Motor neuron (in vitro differentiated cells): ENCODE results near the gene DNAJB11. TPM values are rescaled to one million over a fixed set of nuclear protein-coding genes. Genes with fewer than 3 reads are reported as not detected.

Experiments used
- ATAC-seq, 8 experiments: fragments of 200-7000 bp; cut with Tn5 transposase; replicated peaks in 6 of 8; 2 replicates each; pipeline ENCODE4 v1.8.0; 2021; ENCODE audit warnings: mild to moderate bottlenecking in 8 of 8, moderate library complexity in 8 of 8
- H3K27ac ChIP-seq, 2 donors: fragments of 250-450 bp; sonication (Bioruptor Pico); 2 replicates each; pipeline ENCODE4 v1.9.0; 2021; ENCODE audit warnings: antibody characterized with exemption in 2 of 2, mild to moderate bottlenecking in 2 of 2, moderate library complexity in 1 of 2
- H3K4me1 ChIP-seq, 2 donors: fragments of 250-450 bp; sonication (Bioruptor Pico); replicated peaks in 1 of 2; 2 replicates each; pipeline ENCODE4 v1.6.1; 2021; ENCODE audit warnings: antibody characterized with exemption in 2 of 2, mild to moderate bottlenecking in 2 of 2, moderate library complexity in 1 of 2
- H3K4me3 ChIP-seq, 5 donors: fragments of 250-450 bp; sonication (Bioruptor Pico); 2 replicates each; pipeline ENCODE4 v1.9.0; 2021; ENCODE audit warnings: antibody characterized with exemption in 5 of 5, mild to moderate bottlenecking in 5 of 5, moderate library complexity in 4 of 5
- WGBS, 10 experiments: fragments of 450-650 bp; shearing (Covaris generic); methylation state at CpG; one replicate each; pipeline ENCODE4 v1.0.0; 2022; 5-methylcytosine and 5-hydroxymethylcytosine counted together
- in situ Hi-C, 9 experiments: fragments of 400-800 bp; cut with MboI; loops; one replicate each; pipeline ENCODE4 v1.15.0; 2021; ENCODE audit warnings: low sequenced_read_pairs in 9 of 9, low pct_unique_long_range_greater_than_20kb in 2 of 9; ENCODE audit not compliant: unreplicated experiment in 9 of 9
- total RNA-seq, 8 experiments: library from RNA; unstranded; fragments of 300-600 nt; gene quantifications; 2 replicates each; pipeline versions ENCODE4 v1.2.3 to v1.2.4, GENCODE V29; 2022

DNAJB11 gene
- total RNA-seq, 8 experiments from 2014 or later: 45.3 to 94.0 (median 72.5) TPM

GRCh38 chr3:186614597-186615483 lies 44.3 kb downstream of the DNAJB11 start:
- H3K27ac ChIP-seq: no peak overlapping the region
- ATAC-seq: peak; percentile 48 to 92 (median 89)
- 10 to 43% (median 28%) methylated on average over 4 to 13 of the region's 16 CpGs for WGBS, 10 experiments
- no peak overlapping the region for H3K4me3 ChIP-seq
- in situ Hi-C loops: loop anchor here in 2 of 9 experiments (10.0 to 25.0 kb wide), 2 partner anchors 197 to 200 kb away; partner anchors contain the start of gene RFC4 (in 1 of the 2)
- H3K4me1 ChIP-seq: peaks cover 2 to 3% of the 10 kb centered on the region in 2 donors

GRCh38 chr3:186616299-186616617 lies 45.7 kb downstream of the DNAJB11 start:
- peaks cover 2 to 3% of the 10 kb centered on the region in 2 donors for H3K4me1 ChIP-seq
- in situ Hi-C loops: loop anchor here in 2 of 9 experiments (10.0 to 25.0 kb wide), 2 partner anchors 196 to 199 kb away; partner anchors contain the start of gene RFC4 (in 1 of the 2)
- no peak overlapping the region for H3K4me3 ChIP-seq
- H3K27ac ChIP-seq: no peak overlapping the region
- no peak for ATAC-seq
- WGBS, 10 experiments: 53 to 100% (median 83%) methylated on average over 1 to 8 of the region's 8 CpGs; no CpG with 5 or more reads in 2 of the 10 experiments

GRCh38 chr3:186617036-186617946 lies 46.8 kb downstream of the DNAJB11 start:
- Histone ChIP-seq H3K4me3 (no peak overlapping the region), H3K4me1 (peaks cover 2 to 3% of the 10 kb centered on the region in 2 donors), H3K27ac (no peak overlapping the region)
- in situ Hi-C loops: loop anchor here in 2 of 9 experiments (10.0 to 25.0 kb wide), 2 partner anchors 195 to 198 kb away; partner anchors contain the start of gene RFC4 (in 1 of the 2)
- ATAC-seq: peak; percentile 74 to 99 (median 84)
- 0 to 100% (median 41%) methylated on average over 1 to 14 of the region's 31 CpGs for WGBS, 10 experiments

GRCh38 chr3:186618318-186618938 lies 47.9 kb downstream of the DNAJB11 start:
- no peak overlapping the region for H3K4me3 ChIP-seq
- peaks cover 2 to 3% of the 10 kb centered on the region in 2 donors for H3K4me1 ChIP-seq
- in situ Hi-C loops: loop anchor here in 2 of 9 experiments (10.0 to 25.0 kb wide), 2 partner anchors 194 to 196 kb away; partner anchors contain the start of gene RFC4 (in 1 of the 2)
- no peak overlapping the region for H3K27ac ChIP-seq
- 0 to 100% (median 66%) methylated on average over 1 to 8 of the region's 8 CpGs; no CpG with 5 or more reads in 2 of the 10 experiments for WGBS, 10 experiments
- ATAC-seq: no peak

- H3K27ac ChIP-seq: no peak overlapping the region
- peaks cover 2 to 3% of the 10 kb centered on the region in 2 donors for H3K4me1 ChIP-seq
- in situ Hi-C loops: loop anchor here in 2 of 9 experiments (10.0 to 25.0 kb wide), 2 partner anchors 193 to 195 kb away; partner anchors contain the start of gene RFC4 (in 1 of the 2)
- 61 to 100% (median 91%) methylated on average over 2 to 4 of the region's 5 CpGs; no CpG with 5 or more reads in 2 of the 10 experiments for whole genome bisulfite sequencing, 10 experiments
- ATAC-seq: no peak
- no peak overlapping the region for H3K4me3 ChIP-seq
These were observed 49.3 kb downstream of the DNAJB11 start for GRCh38 chr3:186619787-186620212.

- in situ Hi-C loops: loop anchor here in 1 of 9 experiments (25.0 kb wide), 1 partner anchor 192 kb away; the partner anchor contains the start of gene RFC4
- H3K4me1 ChIP-seq: no peaks in the 10 kb centered on the region
- ATAC-seq: no peak
- no peak overlapping the region for H3K27ac ChIP-seq
- WGBS, 10 experiments: 35 to 93% (median 82%) methylated on average over 1 to 8 of the region's 17 CpGs; no CpG with 5 or more reads in 4 of the 10 experiments
- no peak overlapping the region for H3K4me3 ChIP-seq
These were observed 49.9 kb downstream of the DNAJB11 start for GRCh38 chr3:186620213-186621092.

GRCh38 chr3:186621894-186622650 lies 51.6 kb downstream of the DNAJB11 start:
- no peak for ATAC-seq
- 20 to 86% (median 51%) methylated on average over 1 to 7 of the region's 7 CpGs for WGBS, 10 experiments
- in situ Hi-C loops: loop anchor here in 1 of 9 experiments (25.0 kb wide), 1 partner anchor 190 kb away; the partner anchor contains the start of gene RFC4
- Histone ChIP-seq H3K4me3 (no peak overlapping the region), H3K27ac (no peak overlapping the region), H3K4me1 (no peaks in the 10 kb centered on the region)

- H3K27ac ChIP-seq: no peak overlapping the region
- ATAC-seq: no peak
- no peak overlapping the region for H3K4me3 ChIP-seq
- in situ Hi-C loops: loop anchor here in 1 of 9 experiments (25.0 kb wide), 1 partner anchor 190 kb away; the partner anchor contains the start of gene RFC4
- H3K4me1 ChIP-seq: no peaks in the 10 kb centered on the region
- 0 to 57% (median 37%) methylated on average over 1 to 2 of the region's 2 CpGs; no CpG with 5 or more reads in 5 of the 10 experiments for WGBS, 10 experiments
These were observed 52.3 kb downstream of the DNAJB11 start for GRCh38 chr3:186622651-186623310.

- no peak overlapping the region for H3K27ac ChIP-seq
- WGBS, 10 experiments: 26 to 82% (median 67%) methylated on average over 2 to 4 of the region's 4 CpGs
- H3K4me1 ChIP-seq: no peaks in the 10 kb centered on the region
- in situ Hi-C loops: loop anchor here in 1 of 9 experiments (25.0 kb wide), 1 partner anchor 188 kb away; the partner anchor contains the start of gene RFC4
- no peak for ATAC-seq
- H3K4me3 ChIP-seq: no peak overlapping the region
These were observed 54.1 kb downstream of the DNAJB11 start for GRCh38 chr3:186624598-186624997.

GRCh38 chr3:186625600-186626042 lies 55.1 kb downstream of the DNAJB11 start:
- no peaks in the 10 kb centered on the region for H3K4me1 ChIP-seq
- in situ Hi-C loops: no loop called here

More at GRCh38 chr3:186625600-186626042, 55.1 kb downstream of the DNAJB11 start:
- no peak overlapping the region for H3K4me3 ChIP-seq
- ATAC-seq: no peak
- no peak overlapping the region for H3K27ac ChIP-seq
- WGBS, 10 experiments: 2 to 100% (median 61%) methylated on average over 1 to 4 of the region's 4 CpGs; no CpG with 5 or more reads in 2 of the 10 experiments
